Testis (tissue), 3 donors: ENCODE measurements around the gene UGGT2. TPM values are rescaled to one million over a fixed set of nuclear protein-coding genes. Genes with fewer than 3 reads are reported as not detected.

ENCODE experiments used
- DNase-seq: peaks from one replicate; pipeline ENCODE4 v3.0.0-alpha.2; 2019
- H3K27ac ChIP-seq, 2 donors: fragments of 200-600 bp; sonication (generic); one replicate each; pipeline ENCODE4 v1.5.1; 2019
- H3K27me3 ChIP-seq: fragments of 200-600 bp; sonication (generic); one replicate; pipeline ENCODE4 v1.5.1; 2019
- H3K36me3 ChIP-seq: fragments of 200-600 bp; sonication (generic); one replicate; pipeline ENCODE4 v1.5.1; 2017; ENCODE audit warnings: low read depth; ENCODE audit errors: missing control alignments
- H3K4me1 ChIP-seq: fragments of 200-600 bp; sonication (generic); one replicate; pipeline ENCODE4 v1.5.1; 2019
- H3K4me3 ChIP-seq, 2 donors: fragments of 200-600 bp; sonication (generic); one replicate each; pipeline ENCODE4 v1.5.1; 2017 to 2019
- H3K9me3 ChIP-seq: fragments of 200-600 bp; sonication (generic); one replicate; pipeline ENCODE4 v1.5.1; 2017
- POLR2A ChIP-seq: fragments of 450-650 bp; IDR thresholded peaks from one replicate; pipeline ENCODE4 v1.6.1; 2017; ENCODE audit warnings: antibody characterized with exemption, mild to moderate bottlenecking, moderate library complexity
- WGBS, 2 donors: methylation state at CpG; one replicate each; pipeline ENCODE4 v1.1.5; 2018; 5-methylcytosine and 5-hydroxymethylcytosine counted together
- intact Hi-C: fragments of 100-400 bp; cut with DNase I; formaldehyde crosslinking; loops from one replicate; pipeline ENCODE4 v1.15.1; 2023; ENCODE audit warnings: low total_unique reads
- polyA plus RNA-seq: library from polyadenylated mRNA; stranded (reverse); fragments of 350-450 nt; fragmentation: Illumina TruSeq; extraction: RNeasy Lipid Tissue Mini Kit (QIAGEN cat#74804); gene quantifications from one replicate; pipeline ENCODE4 v1.2.3, GENCODE V29; 2014; ENCODE audit warnings: low read depth, low replicate concordance; ENCODE audit not compliant: insufficient read depth
- total RNA-seq, 2 donors: library from RNA; depleted of rRNA; stranded (reverse); fragments of >200 nt; gene quantifications; one replicate each; pipeline ENCODE4 v1.2.3, GENCODE V29; 2016
- TF ChIP-seq, protein P1 (sequence below), 3 experiments: fragments of 450-650 bp in 2 of 3; fragments of 200-600 bp in 1 of 3; sonication (generic) in 1 of 3; IDR thresholded peaks; one replicate each; pipeline ENCODE4 v1.5.1; 2016 to 2019; ENCODE audit warnings: antibody characterized with exemption in 3 of 3, mild to moderate bottlenecking in 2 of 3, moderate library complexity in 1 of 3

Gene UGGT2
- total and polyA plus RNA-seq, 3 donors from 2014 or later: 24.6 to 62.6 (median 55.8) TPM

GRCh38 chr13:96020931-96021330, 32.3 kb downstream of the UGGT2 start:
- DNase-seq: no peak
- intact Hi-C loops: no loop called here
- H3K4me3 ChIP-seq: no peak overlapping the region
- TF ChIP-seq, protein P1, sequence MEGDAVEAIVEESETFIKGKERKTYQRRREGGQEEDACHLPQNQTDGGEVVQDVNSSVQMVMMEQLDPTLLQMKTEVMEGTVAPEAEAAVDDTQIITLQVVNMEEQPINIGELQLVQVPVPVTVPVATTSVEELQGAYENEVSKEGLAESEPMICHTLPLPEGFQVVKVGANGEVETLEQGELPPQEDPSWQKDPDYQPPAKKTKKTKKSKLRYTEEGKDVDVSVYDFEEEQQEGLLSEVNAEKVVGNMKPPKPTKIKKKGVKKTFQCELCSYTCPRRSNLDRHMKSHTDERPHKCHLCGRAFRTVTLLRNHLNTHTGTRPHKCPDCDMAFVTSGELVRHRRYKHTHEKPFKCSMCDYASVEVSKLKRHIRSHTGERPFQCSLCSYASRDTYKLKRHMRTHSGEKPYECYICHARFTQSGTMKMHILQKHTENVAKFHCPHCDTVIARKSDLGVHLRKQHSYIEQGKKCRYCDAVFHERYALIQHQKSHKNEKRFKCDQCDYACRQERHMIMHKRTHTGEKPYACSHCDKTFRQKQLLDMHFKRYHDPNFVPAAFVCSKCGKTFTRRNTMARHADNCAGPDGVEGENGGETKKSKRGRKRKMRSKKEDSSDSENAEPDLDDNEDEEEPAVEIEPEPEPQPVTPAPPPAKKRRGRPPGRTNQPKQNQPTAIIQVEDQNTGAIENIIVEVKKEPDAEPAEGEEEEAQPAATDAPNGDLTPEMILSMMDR (IDR thresholded peaks at IDR 0.05): no peak
- no peak for TF ChIP-seq POLR2A
- H3K27me3 ChIP-seq: no peaks in the 10 kb centered on the region
- WGBS, 2 donors: 74 to 96% methylated on average over 2 of the region's 2 CpGs
- H3K27ac ChIP-seq: no peak overlapping the region
- H3K4me1 ChIP-seq: no peaks in the 10 kb centered on the region
- H3K36me3 ChIP-seq: no peaks in the 10 kb centered on the region
- no peaks in the 10 kb centered on the region for H3K9me3 ChIP-seq

DNA sequence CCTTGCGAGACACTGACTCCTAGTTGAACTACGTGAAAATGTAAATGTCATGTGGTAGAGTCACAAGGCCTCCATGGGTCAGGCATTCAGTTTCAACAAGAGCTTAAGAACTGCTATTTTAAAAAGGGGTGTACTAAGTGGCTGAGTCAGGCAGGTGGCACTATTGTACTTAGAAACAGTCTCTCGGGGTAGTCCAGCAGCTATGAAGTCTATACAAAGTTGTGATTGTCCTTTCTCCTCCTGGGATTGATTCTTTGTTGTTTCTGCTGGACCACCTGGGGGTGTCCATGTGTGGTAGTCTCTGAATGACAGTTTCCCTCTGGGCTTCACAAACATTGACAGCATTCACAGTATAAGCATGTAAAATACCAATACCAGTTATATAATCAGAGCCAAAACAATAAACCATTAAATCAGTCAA, 33.0 kb downstream of the UGGT2 start:
- Histone ChIP-seq H3K27me3 (no peaks in the 10 kb centered on the region), H3K4me3 (no peak overlapping the region), H3K9me3 (no peaks in the 10 kb centered on the region), H3K4me1 (no peaks in the 10 kb centered on the region), H3K36me3 (no peaks in the 10 kb centered on the region), H3K27ac (no peak overlapping the region)
- intact Hi-C loops: no loop called here
- TF ChIP-seq, protein P1 (IDR thresholded peaks at IDR 0.05): peak; percentile 30 to 47 (median 46)
- TF ChIP-seq POLR2A: no peak
- 53 to 63% methylated on average over 3 of the region's 3 CpGs for WGBS, 2 donors
- DNase-seq: peak; percentile 49

- TF ChIP-seq, protein P1 (IDR thresholded peaks at IDR 0.05): no peak
- no peak for TF ChIP-seq POLR2A
- H3K4me3 ChIP-seq: no peak overlapping the region
- no peaks in the 10 kb centered on the region for H3K27me3 ChIP-seq
- H3K4me1 ChIP-seq: no peaks in the 10 kb centered on the region
- no peak for DNase-seq
- 94 to 96% methylated on average over 3 of the region's 3 CpGs for WGBS, 2 donors
- no peak overlapping the region for H3K27ac ChIP-seq
- no peaks in the 10 kb centered on the region for H3K36me3 ChIP-seq
- H3K9me3 ChIP-seq: no peaks in the 10 kb centered on the region
- intact Hi-C loops: no loop called here
These were observed 35.1 kb downstream of the UGGT2 start for GRCh38 chr13:96018135-96018534.

- WGBS, 2 donors: 90 to 93% methylated on average over 1 of the region's 1 CpG
These were observed 41.8 kb downstream of the UGGT2 start for GRCh38 chr13:96011291-96011872.

More at GRCh38 chr13:96011291-96011872, 41.8 kb downstream of the UGGT2 start:
- H3K36me3 ChIP-seq: no peaks in the 10 kb centered on the region
- H3K4me3 ChIP-seq: no peak overlapping the region
- H3K9me3 ChIP-seq: no peaks in the 10 kb centered on the region
- intact Hi-C loops: no loop called here
- no peak for TF ChIP-seq POLR2A
- TF ChIP-seq, protein P1 (IDR thresholded peaks at IDR 0.05): no peak
- H3K27ac ChIP-seq: no peak overlapping the region
- H3K4me1 ChIP-seq: no peaks in the 10 kb centered on the region
- H3K27me3 ChIP-seq: no peaks in the 10 kb centered on the region
- no peak for DNase-seq
